Measurements from ENCODE around the gene TCF7L1.
"Not testable (repeated sequence)": the region's sequence is repeated elsewhere in the genome, so short reads cannot be mapped to it uniquely, and the experiment has no call there.

TCF7L1 gene

DNA sequence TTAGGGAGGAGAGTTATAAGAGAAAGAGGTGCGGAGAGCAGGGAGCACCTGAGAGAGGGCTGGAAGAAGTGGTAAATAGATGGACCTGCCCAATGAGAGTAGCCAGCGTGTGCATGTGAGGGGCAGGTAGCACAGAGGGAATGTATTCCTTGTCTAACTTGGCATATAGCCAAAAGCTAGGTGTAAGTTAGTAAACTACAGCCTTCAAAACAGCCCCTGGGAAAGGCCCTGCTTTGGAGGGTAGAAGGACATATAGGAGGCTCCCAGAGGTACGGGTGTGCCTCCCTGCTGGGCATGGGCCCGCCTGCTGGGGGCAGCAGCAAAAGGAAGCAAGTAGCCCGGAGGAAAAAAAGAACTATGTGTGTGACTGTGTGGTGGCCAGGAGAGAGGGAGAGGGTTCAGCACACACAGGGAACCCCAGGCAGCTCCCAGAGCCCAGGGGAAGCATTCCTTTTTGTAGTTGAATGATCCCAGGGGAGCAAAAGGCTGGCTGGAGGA lies 48.0 kb downstream of the TCF7L1 start:
- no peak for DNase-seq (ENCODE audit: low read depth in 1 of 2, low spot score in 1 of 2)

DNA sequence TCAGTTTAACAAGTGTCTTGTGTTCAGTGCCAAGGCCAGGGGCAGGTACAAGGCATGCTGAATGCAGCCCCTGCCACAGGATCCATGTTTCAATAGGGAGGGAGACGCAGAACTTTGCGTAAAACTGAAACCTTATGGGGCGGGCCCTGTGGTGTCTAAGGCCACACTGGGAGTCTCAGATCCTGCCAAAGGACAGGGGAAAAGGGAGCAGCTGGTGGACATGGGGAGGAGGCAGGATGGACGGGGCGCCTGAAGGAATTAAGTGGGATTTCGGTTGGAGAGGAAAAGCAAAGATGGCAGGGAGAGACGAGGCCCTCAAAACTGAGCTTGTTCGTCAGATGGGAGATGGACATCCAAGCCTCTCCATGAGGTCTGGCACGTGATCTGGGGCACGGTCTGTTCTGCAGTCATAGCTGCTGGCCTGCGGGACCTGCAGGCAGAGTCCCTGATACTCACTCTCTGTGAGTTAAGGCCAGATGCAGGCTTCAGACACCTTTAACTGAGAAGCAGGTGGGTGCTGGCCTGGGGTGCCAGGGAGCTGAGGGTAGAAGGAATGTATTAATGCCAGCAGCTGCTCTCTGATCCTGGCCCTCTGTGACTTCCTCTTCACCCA lies 48.8 kb downstream of the TCF7L1 start:
- DNase-seq (ENCODE audit: low read depth in 1 of 2, low spot score in 1 of 2) = no peak

DNA sequence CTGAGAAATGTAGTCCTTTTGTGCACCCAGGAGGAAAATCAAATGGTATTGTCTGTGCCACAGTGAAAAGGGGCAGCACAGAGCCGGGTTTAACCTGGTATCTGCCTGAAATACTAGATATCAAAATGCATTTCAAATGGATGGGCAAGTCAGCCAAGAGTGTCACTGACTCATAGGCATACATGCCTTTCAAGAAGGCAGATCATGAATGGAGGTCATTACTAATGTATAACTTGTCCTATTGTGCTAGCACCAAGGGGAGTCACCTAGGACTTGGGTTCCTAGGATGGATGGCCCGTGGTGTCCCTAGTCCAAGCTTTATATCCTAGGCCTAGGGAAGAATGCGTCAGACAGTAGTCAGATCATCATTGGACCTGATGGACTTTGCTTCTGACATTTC lies 49.9 kb downstream of the TCF7L1 start:
- no peak for DNase-seq (ENCODE audit: low read depth in 1 of 2, low spot score in 1 of 2)

GRCh38 chr2:85183479-85183878 lies 50.3 kb downstream of the TCF7L1 start:
- DNase-seq (ENCODE audit: low read depth in 1 of 2, low spot score in 1 of 2) = no peak

GRCh38 chr2:85184231-85184630 lies 51.0 kb downstream of the TCF7L1 start:
- DNase-seq (ENCODE audit: low read depth in 1 of 2, low spot score in 1 of 2) = no peak

GRCh38 chr2:85184990-85185389 lies 51.8 kb downstream of the TCF7L1 start:
- no peak for DNase-seq (ENCODE audit: low read depth in 1 of 2, low spot score in 1 of 2)

DNA sequence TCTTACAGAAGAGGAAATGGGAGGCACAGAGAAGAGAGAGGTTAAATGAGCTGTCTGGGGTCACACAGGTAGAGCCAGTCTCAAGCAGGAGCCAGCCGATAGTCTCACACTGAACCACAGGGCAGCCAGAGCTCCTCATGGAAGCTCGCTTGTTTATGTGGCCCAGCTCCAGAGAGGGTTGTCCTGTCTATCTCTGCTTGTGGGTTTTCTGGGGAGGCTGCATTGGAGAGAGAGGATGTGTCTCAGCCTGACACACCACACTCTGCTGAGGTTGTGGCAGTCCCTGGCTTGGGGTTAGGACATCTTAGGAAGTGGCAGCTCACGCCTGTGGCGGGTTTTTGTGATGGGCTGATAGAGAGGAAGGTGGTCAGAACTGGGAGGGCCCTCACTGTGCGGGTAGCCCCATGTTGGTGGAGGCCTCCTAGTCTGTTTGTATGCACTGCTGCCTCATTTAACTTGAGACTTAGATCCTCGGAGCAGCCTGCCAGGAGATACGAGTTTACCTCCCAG lies 52.3 kb downstream of the TCF7L1 start:
- DNase-seq (ENCODE audit: low read depth in 1 of 2, low spot score in 1 of 2) = no peak

DNA sequence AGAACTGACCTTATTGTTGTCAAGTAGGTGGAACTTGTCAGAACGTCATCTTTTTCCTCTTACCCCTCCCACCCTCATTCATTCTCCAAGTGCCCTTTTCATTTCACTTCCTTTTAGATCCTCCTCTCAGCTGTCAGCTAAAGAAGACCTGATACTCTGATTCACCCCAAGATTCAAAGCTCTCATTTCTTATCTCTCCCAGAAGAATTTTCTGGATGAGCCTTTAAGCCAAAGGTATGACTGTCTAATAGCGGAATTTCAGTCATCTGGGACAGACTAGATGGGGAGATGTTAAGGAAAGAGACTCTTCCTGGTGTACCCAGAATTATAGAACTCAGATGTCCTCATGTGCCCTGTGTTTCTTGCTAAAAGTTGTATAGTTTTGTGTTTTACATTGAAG lies 53.9 kb downstream of the TCF7L1 start:
- DNase-seq (ENCODE audit: low read depth in 1 of 2, low spot score in 1 of 2) = no peak

GRCh38 chr2:85188852-85189251 lies 55.7 kb downstream of the TCF7L1 start:
- DNase-seq (ENCODE audit: low read depth in 1 of 2, low spot score in 1 of 2) = no peak

- DNase-seq (ENCODE audit: low read depth in 1 of 2, low spot score in 1 of 2) = no peak
These were observed 56.5 kb downstream of the TCF7L1 start for GRCh38 chr2:85189606-85190270.

- no peak for DNase-seq (ENCODE audit: low read depth in 1 of 2, low spot score in 1 of 2)
These were observed 58.0 kb downstream of the TCF7L1 start for GRCh38 chr2:85191157-85191556.

DNA sequence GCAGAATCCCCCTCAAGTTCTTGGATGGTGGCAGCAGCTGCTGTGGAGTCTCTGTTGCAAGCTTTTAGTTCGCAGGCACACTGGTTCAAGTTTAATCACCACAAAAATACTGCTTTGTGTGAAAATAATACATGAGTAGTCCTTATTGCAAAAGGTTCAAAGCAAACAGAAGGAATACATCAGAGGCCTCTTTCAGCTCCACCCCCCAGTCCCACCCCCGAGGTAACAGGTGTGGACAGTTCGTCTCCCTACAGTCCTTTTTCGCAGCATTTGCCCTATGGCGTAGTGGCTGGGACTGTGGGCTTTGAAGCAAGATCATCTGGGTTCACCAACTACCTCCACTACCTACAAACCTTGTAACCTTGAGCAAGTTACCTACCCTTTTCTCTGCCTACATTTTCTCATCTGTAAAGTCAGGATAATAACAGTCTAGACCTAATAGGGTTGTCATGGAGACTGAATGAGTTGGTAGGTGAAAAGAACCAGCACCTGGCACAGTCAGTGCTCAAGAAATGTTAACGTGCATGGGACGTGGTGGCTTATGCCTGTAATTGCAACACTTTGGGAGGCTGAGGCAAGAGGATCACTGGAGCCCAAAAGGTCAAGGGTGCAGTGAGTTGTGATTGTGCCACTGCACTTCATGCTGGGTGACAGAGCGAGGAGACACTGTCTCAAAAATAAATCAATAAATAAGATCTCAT lies 61.7 kb downstream of the TCF7L1 start:
- no peak for DNase-seq (ENCODE audit: low read depth in 1 of 2, low spot score in 1 of 2)

- DNase-seq (ENCODE audit: low read depth in 1 of 2, low spot score in 1 of 2) = no peak
These were observed 62.8 kb downstream of the TCF7L1 start for GRCh38 chr2:85195956-85196355.

- no peak for DNase-seq (ENCODE audit: low read depth in 1 of 2, low spot score in 1 of 2)
These were observed 66.5 kb downstream of the TCF7L1 start for GRCh38 chr2:85199698-85200097.

DNA sequence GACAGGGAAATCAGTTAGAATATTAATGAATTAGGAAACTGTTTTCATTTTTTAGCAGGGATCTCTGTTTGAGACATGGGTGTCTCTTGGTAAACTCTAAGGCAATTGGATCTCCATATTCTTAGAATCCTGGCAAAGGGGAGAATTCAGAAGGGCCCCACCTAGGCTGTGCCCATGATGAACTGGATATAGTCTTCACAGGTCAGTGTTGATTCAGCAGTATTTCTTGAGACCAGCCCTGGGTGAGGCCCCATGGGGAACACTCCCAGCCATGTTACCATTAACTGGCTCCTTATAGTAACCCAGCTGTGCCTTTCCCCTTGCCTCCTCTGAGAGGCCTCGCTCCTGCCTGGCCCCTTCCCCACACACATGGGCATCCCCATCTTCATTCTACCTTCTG lies 76.7 kb downstream of the TCF7L1 start:
- DNase-seq (ENCODE audit: low read depth in 1 of 2, low spot score in 1 of 2) = no peak

GRCh38 chr2:85210511-85210910 lies 77.3 kb downstream of the TCF7L1 start:
- no peak for DNase-seq (ENCODE audit: low read depth in 1 of 2, low spot score in 1 of 2)

DNA sequence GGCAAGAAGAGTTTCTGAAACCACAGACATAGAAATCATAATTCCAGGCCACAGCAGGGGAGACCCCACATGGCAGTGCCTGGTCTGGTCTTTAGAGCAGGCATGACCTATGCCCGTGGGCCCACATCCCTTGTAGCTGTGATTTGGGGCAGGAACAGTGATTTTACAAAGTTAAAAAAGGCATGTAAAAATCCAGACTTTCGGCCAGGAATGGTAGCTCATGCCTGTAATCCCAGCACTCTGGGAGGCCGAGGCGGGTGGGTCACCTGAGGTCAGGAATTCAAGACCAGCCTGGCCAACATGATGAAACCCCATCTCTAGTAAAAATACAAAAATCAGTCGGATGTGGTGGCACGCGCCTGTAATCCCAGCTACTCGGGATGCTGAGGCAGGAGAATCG lies 78.4 kb downstream of the TCF7L1 start:
- not testable (repeated sequence) for DNase-seq (ENCODE audit: low read depth in 1 of 2, low spot score in 1 of 2)

- no peak for DNase-seq (ENCODE audit: low read depth in 1 of 2, low spot score in 1 of 2)
These were observed 79.6 kb downstream of the TCF7L1 start for GRCh38 chr2:85212841-85213240.

GRCh38 chr2:85213404-85213803 lies 80.2 kb downstream of the TCF7L1 start:
- DNase-seq (ENCODE audit: low read depth in 1 of 2, low spot score in 1 of 2) = no peak

- DNase-seq (ENCODE audit: low read depth in 1 of 2, low spot score in 1 of 2) = no peak
These were observed 80.8 kb downstream of the TCF7L1 start for GRCh38 chr2:85213901-85214512.

- no peak for DNase-seq (ENCODE audit: low read depth in 1 of 2, low spot score in 1 of 2)
These were observed 81.9 kb downstream of the TCF7L1 start for GRCh38 chr2:85215081-85215447.
